Natural killer cell (primary cell): ENCODE results near the gene NEIL1. TPM values are rescaled to one million over a fixed set of nuclear protein-coding genes. Genes with fewer than 3 reads are reported as not detected.
"Not testable (repeated sequence)": the region's sequence is repeated elsewhere in the genome, so short reads cannot be mapped to it uniquely, and the experiment has no call there.

Source experiments
- ATAC-seq, 3 donors: fragments of 150-1000 bp in 2 of 3; fragments of 200-7000 bp in 1 of 3; cut with Tn5 transposase; 1 replicate in 1 of 3; 2 replicates in 2 of 3; pipeline ENCODE4 v1.10.0; 2021; ENCODE audit warnings: mild to moderate bottlenecking in 2 of 3, moderate library complexity in 2 of 3
- DNase-seq, 2 donors: peaks; one replicate each; pipeline versions ENCODE4 v3.0.0 to v3.0.0-alpha.2; 2013 to 2021; ENCODE audit warnings: mixed read lengths in 1 of 2
- H3K27ac ChIP-seq: one replicate; pipeline ENCODE4 v1.5.1; 2013; ENCODE audit warnings: mild to moderate bottlenecking, low read length
- H3K27me3 ChIP-seq: one replicate; pipeline ENCODE4 v1.6.1; 2013; ENCODE audit warnings: low read length; ENCODE audit not compliant: control insufficient read depth, insufficient read depth
- H3K36me3 ChIP-seq: one replicate; pipeline ENCODE4 v1.6.1; 2013; ENCODE audit warnings: low read length; ENCODE audit not compliant: control insufficient read depth, insufficient read depth
- H3K4me1 ChIP-seq: one replicate; pipeline ENCODE4 v1.6.1; 2013; ENCODE audit warnings: low read length; ENCODE audit not compliant: control insufficient read depth, insufficient read depth
- H3K4me3 ChIP-seq: one replicate; pipeline ENCODE4 v1.5.1; 2013; ENCODE audit warnings: low read length
- H3K9me3 ChIP-seq: one replicate; pipeline ENCODE4 v1.6.1; 2013; ENCODE audit warnings: low read length; ENCODE audit not compliant: control insufficient read depth, insufficient read depth
- H3K27ac Mint-ChIP-seq, 2 donors: one replicate each; pipeline ENCODE4 v1.8.0; 2022; ENCODE audit warnings: mild to moderate bottlenecking in 2 of 2, mixed read lengths in 2 of 2, moderate library complexity in 1 of 2
- H3K27me3 Mint-ChIP-seq, 2 donors: one replicate each; pipeline ENCODE4 v1.8.0; 2022; ENCODE audit warnings: low read depth in 2 of 2, mixed read lengths in 2 of 2
- H3K36me3 Mint-ChIP-seq: one replicate; pipeline ENCODE4 v1.8.0; 2022; ENCODE audit warnings: mixed read lengths
- H3K4me1 Mint-ChIP-seq, 2 donors: one replicate each; pipeline ENCODE4 v1.8.0; 2022; ENCODE audit warnings: mixed read lengths in 2 of 2
- H3K4me3 Mint-ChIP-seq: one replicate; pipeline ENCODE4 v1.8.0; 2022; ENCODE audit warnings: mild to moderate bottlenecking, moderate library complexity, mixed read lengths
- H3K9me3 Mint-ChIP-seq, 2 donors: one replicate each; pipeline ENCODE4 v1.8.0; 2022; ENCODE audit warnings: mixed read lengths in 2 of 2
- CTCF ChIP-seq: fragments of 200-600 bp; IDR thresholded peaks from one replicate; pipeline ENCODE4 v1.8.0; 2022; ENCODE audit warnings: antibody characterized with exemption
- WGBS: methylation state at CpG from one replicate; pipeline ENCODE4 v1.1.7; 2013; ENCODE audit warnings: missing lambda C conversion rate; ENCODE audit not compliant: insufficient coverage; 5-methylcytosine and 5-hydroxymethylcytosine counted together
- intact Hi-C: fragments of 100-400 bp; cut with micrococcal nuclease; formaldehyde crosslinking; loops from one replicate; pipeline ENCODE4 v1.14.2; 2022
- total RNA-seq, 4 donors: library from RNA; stranded (reverse); fragments of 120-200 nt in 1 of 4; gene quantifications; one replicate each; pipeline versions ENCODE4 v1.2.3 to v1.2.4, GENCODE V29; 2013 to 2022

The NEIL1 gene
- total RNA-seq, 3 donors from 2014 or later (not counting 1 experiment from before 2014, with no cell fraction given): 97.1 to 324 (median 112) TPM

DNA sequence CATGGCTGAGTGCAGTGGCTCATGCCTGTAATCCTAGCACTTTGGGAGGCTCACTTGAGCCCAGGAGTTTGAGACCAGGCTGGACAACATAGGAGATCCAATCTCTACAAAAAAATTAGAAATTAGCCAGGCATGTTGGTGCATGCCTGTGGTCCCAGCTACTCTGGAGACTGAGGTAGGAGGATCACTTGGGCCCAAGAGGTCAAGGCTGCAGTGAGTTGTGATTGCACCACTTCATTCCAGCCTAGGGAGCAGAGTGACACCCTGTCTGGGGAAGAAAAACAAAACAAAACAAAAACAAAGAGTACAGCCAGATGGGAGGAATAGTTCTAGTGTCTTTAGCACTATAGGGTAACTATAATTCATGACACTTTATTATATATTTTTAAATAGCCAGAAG lies 37.1 kb upstream of the NEIL1 start:
- Histone ChIP-seq H3K27me3 (no peaks in the 10 kb centered on the region), H3K4me1 (peaks cover 11% of the 10 kb centered on the region), H3K27ac (no peak overlapping the region), H3K4me3 (no peak overlapping the region), H3K9me3 (peaks cover 3% of the 10 kb centered on the region), H3K36me3 (no peaks in the 10 kb centered on the region)
- Mint-ChIP-seq H3K27ac (no peak overlapping the region), H3K9me3 (no peaks in the 10 kb centered on the region), H3K4me3 (no peak overlapping the region), H3K4me1 (peaks cover 24 to 31% of the 10 kb centered on the region in 2 donors), H3K36me3 (no peaks in the 10 kb centered on the region), H3K27me3 (peaks cover 33 to 38% of the 10 kb centered on the region in 2 donors)
- no peak for TF ChIP-seq CTCF
- intact Hi-C loops: no loop called here
- no peak for DNase-seq
- no peak for ATAC-seq

- H3K4me3 ChIP-seq, DNase-seq, H3K9me3 Mint-ChIP-seq, H3K9me3 ChIP-seq, H3K36me3 Mint-ChIP-seq, intact Hi-C loops, H3K27me3 ChIP-seq, H3K27ac ChIP-seq, H3K36me3 ChIP-seq: not testable (repeated sequence)
- H3K4me1 ChIP-seq: peaks cover 11% of the 10 kb centered on the region
- peak overlapping the region; percentile 68 for H3K4me3 Mint-ChIP-seq
- WGBS: 90% methylated on average over 1 of the region's 1 CpG
- H3K4me1 Mint-ChIP-seq: peaks cover 24 to 31% of the 10 kb centered on the region in 2 donors
- peak overlapping the region; percentile 41 to 47 for H3K27ac Mint-ChIP-seq
- H3K27me3 Mint-ChIP-seq: peaks cover 10 to 13% of the 10 kb centered on the region in 2 donors
- peak in 1 of 3 donors; percentile 54 for ATAC-seq
Observed at GRCh38 chr15:75312548-75312947, 34.3 kb upstream of the NEIL1 start.

DNA sequence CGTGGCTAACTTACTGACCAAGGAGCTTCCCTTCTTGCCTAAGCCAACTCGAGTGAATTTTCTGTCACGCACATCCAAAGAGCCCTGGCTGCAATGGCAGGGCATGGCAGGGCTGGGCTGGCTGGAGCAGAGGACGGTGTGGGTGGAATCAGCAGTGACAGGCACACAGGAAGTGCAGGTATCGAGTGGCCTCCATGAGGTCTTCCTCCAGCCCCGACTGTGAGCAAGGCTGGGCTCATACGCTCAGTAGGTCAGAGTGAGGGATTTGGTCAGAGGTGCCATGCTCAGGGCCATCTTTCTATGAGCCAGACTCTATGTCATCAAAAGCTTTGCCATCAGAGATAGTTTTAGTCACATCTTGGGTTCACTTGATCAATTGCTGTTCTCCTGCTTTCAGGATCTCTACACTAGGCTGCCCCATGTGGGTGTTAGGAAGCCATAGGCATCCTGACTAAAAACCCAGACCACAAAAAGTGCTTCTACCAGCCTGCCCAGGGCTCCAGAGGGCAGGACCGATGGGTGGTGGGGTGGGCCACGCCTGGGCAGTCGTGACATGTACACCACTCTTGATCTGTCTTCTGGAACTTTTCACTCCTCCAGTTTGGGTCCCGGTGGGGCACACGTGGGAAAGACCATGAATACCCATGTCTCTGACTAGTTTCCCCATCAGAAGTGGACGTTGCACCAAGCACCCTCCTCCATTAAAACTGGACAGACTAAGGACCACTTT lies 33.6 kb upstream of the NEIL1 start:
- H3K4me1 Mint-ChIP-seq: peaks cover 24 to 26% of the 10 kb centered on the region in 2 donors
- Histone ChIP-seq H3K36me3 (no peaks in the 10 kb centered on the region), H3K9me3 (peaks cover 3% of the 10 kb centered on the region), H3K27ac (no peak overlapping the region), H3K27me3 (no peaks in the 10 kb centered on the region), H3K4me3 (no peak overlapping the region), H3K4me1 (peaks cover 11% of the 10 kb centered on the region)
- TF ChIP-seq CTCF: no peak
- intact Hi-C loops: no loop called here
- no peaks in the 10 kb centered on the region for H3K36me3 Mint-ChIP-seq
- no peaks in the 10 kb centered on the region for H3K9me3 Mint-ChIP-seq
- ATAC-seq: peak in 1 of 3 donors; percentile 52
- peaks cover 7 to 9% of the 10 kb centered on the region in 2 donors for H3K27me3 Mint-ChIP-seq
- H3K27ac Mint-ChIP-seq: peak overlapping the region in 1 of 2 donors; percentile 47
- WGBS: 75% methylated on average over 12 of the region's 13 CpGs
- DNase-seq: no peak
- no peak overlapping the region for H3K4me3 Mint-ChIP-seq

DNA sequence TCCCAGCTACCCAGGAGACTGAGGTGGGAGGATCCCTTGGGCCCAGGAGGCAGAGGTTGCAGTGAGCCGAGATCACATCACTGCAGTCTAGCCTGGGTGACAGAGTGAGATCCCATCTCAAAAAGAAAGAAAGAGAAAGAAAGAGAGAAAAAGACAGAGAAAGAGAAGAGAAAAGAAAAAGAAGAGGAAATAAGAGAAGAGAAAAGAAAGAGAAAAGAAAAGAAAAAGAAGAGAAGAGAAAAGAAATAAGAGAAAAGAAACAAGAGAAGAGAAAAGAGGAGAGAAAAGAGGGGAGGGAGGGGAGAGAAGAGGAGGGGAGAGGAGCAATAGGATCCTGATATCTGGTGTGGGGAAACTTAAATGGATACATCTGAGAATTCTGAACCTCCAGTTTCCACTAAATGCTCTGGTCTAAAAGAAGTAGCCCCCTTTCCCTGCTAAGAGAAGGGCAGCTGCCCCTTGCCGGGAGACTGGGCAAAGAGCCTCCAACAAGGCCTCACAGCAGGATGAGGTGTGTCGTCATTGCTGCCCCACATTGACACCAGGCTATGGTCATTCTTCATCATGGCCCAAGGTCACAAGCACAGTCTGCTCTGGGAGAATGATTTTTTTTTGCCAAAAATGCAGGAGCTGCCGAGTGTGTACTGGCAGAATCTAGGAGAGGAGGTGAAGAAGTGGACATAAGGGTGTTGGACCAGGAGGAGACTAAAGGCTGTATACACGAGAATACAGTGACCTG lies 32.1 kb upstream of the NEIL1 start:
- H3K36me3 Mint-ChIP-seq: no peaks in the 10 kb centered on the region
- peaks cover 23 to 24% of the 10 kb centered on the region in 2 donors for H3K4me1 Mint-ChIP-seq
- WGBS: 91% methylated on average over 5 of the region's 5 CpGs
- H3K4me3 ChIP-seq: no peak overlapping the region
- H3K4me3 Mint-ChIP-seq: no peak overlapping the region
- no peaks in the 10 kb centered on the region for H3K27me3 ChIP-seq
- no peak for DNase-seq
- no peak overlapping the region for H3K27ac ChIP-seq
- no peaks in the 10 kb centered on the region for H3K9me3 Mint-ChIP-seq
- peaks cover 11% of the 10 kb centered on the region for H3K4me1 ChIP-seq
- intact Hi-C loops: no loop called here
- ATAC-seq: no peak
- peaks cover 3% of the 10 kb centered on the region for H3K9me3 ChIP-seq
- TF ChIP-seq CTCF: no peak
- H3K27ac Mint-ChIP-seq: peak overlapping the region in 1 of 2 donors; percentile 2
- H3K36me3 ChIP-seq: no peaks in the 10 kb centered on the region
- H3K27me3 Mint-ChIP-seq: peaks cover 1 to 4% of the 10 kb centered on the region in 2 donors

GRCh38 chr15:75319231-75319897 lies 27.5 kb upstream of the NEIL1 start:
- H3K4me3 ChIP-seq, DNase-seq, H3K27me3 Mint-ChIP-seq, H3K4me1 ChIP-seq, H3K36me3 Mint-ChIP-seq, H3K27ac Mint-ChIP-seq, H3K9me3 ChIP-seq, H3K4me3 Mint-ChIP-seq, H3K27ac ChIP-seq, H3K9me3 Mint-ChIP-seq, intact Hi-C loops, H3K27me3 ChIP-seq, H3K36me3 ChIP-seq, ATAC-seq, H3K4me1 Mint-ChIP-seq: not testable (repeated sequence)
- 90% methylated on average over 4 of the region's 5 CpGs for WGBS
